Effector memory CD4-positive, alpha-beta T cell (primary cell): ENCODE data around the gene PPP1R13B.

Experiments
- DNase-seq, 3 donors: peaks; one replicate each; pipeline ENCODE4 v3.0.0-alpha.2; 2020
- H3K27ac ChIP-seq: 2 replicates; pipeline ENCODE4 v1.7.0; 2013; ENCODE audit warnings: mild to moderate bottlenecking, low read length, moderate library complexity; ENCODE audit not compliant: insufficient read depth, poor library complexity, severe bottlenecking
- H3K27me3 ChIP-seq: replicated peaks from 2 replicates; pipeline ENCODE4 v1.7.0; 2013; ENCODE audit warnings: mild to moderate bottlenecking, low read length; ENCODE audit not compliant: insufficient read depth, control insufficient read depth, poor library complexity, severe bottlenecking
- H3K36me3 ChIP-seq: 2 replicates; pipeline ENCODE4 v1.7.0; 2013; ENCODE audit warnings: mild to moderate bottlenecking, low read length, moderate library complexity; ENCODE audit not compliant: control insufficient read depth, insufficient read depth
- H3K4me1 ChIP-seq: 2 replicates; pipeline ENCODE4 v1.7.0; 2013; ENCODE audit warnings: low read length, mild to moderate bottlenecking; ENCODE audit not compliant: control insufficient read depth, insufficient read depth, poor library complexity, severe bottlenecking
- H3K4me3 ChIP-seq: 2 replicates; pipeline ENCODE4 v1.7.0; 2013; ENCODE audit warnings: low read length, low read depth, mild to moderate bottlenecking; ENCODE audit not compliant: insufficient read depth, poor library complexity, severe bottlenecking
- H3K9me3 ChIP-seq: 2 replicates; pipeline ENCODE4 v1.7.0; 2013; ENCODE audit warnings: mild to moderate bottlenecking, low read length, moderate library complexity; ENCODE audit not compliant: control insufficient read depth
- total RNA-seq, 3 donors: gene quantifications; one replicate each; lab custom pipeline; 2026; lab: John Stamatoyannopoulos, UW

The PPP1R13B gene, protein sequence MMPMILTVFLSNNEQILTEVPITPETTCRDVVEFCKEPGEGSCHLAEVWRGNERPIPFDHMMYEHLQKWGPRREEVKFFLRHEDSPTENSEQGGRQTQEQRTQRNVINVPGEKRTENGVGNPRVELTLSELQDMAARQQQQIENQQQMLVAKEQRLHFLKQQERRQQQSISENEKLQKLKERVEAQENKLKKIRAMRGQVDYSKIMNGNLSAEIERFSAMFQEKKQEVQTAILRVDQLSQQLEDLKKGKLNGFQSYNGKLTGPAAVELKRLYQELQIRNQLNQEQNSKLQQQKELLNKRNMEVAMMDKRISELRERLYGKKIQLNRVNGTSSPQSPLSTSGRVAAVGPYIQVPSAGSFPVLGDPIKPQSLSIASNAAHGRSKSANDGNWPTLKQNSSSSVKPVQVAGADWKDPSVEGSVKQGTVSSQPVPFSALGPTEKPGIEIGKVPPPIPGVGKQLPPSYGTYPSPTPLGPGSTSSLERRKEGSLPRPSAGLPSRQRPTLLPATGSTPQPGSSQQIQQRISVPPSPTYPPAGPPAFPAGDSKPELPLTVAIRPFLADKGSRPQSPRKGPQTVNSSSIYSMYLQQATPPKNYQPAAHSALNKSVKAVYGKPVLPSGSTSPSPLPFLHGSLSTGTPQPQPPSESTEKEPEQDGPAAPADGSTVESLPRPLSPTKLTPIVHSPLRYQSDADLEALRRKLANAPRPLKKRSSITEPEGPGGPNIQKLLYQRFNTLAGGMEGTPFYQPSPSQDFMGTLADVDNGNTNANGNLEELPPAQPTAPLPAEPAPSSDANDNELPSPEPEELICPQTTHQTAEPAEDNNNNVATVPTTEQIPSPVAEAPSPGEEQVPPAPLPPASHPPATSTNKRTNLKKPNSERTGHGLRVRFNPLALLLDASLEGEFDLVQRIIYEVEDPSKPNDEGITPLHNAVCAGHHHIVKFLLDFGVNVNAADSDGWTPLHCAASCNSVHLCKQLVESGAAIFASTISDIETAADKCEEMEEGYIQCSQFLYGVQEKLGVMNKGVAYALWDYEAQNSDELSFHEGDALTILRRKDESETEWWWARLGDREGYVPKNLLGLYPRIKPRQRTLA
- total RNA-seq, result 26.5 to 33.3 (median 28.5) reads per million in 3 donors

DNA sequence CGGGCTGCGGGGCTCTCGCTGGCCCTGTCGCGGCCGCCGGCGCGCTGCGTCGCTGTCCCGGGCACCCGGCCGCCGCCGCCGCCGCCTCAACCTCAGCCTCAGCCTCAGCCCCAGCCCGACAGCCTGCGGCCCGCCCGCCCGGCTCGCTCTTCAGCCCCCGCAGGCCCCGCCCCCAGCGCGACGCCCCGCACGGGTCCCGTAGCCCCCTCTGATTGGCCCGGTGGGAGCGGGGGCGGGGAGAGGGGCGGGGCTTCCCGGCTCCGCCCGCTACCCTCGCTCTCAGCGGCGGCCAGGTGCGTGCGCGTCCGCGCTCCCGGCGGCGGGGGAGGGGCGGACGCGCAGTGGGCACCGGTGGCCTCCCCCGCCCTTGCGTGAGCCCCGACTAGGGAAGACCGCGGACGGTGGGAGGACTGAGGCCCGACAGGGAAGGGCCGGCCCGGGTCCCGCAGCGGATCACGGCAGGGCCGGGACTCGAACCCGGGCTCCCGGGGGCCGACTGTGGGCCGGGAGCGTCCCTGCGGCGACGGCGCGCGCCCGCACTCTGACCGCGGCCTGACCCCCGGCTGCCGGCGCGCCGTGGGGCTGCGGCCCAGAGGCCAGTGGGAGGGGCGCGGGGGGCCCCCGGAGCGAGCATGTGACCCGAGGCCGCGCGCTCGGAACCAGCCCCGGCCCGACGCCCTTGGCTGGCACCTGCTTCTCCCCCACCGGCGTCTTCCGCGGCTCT, at the start of gene PPP1R13B:
Gene PPP1R13B, minus strand, starts transcription at position 125 of the 724 bp plus-strand sequence. CDS start 268 bp downstream, outside the sequence.
- Histone ChIP-seq H3K4me3 (peak within 1 kb of the TSS; percentile 62), H3K27me3 (no peaks in the 10 kb centered on the region), H3K36me3 (no peaks in the 10 kb centered on the region), H3K9me3 (no peaks in the 10 kb centered on the region), H3K4me1 (peaks cover 9% of the 10 kb centered on the region), H3K27ac (peak within 1 kb of the TSS; percentile 42)
- DNase-seq, result peak; percentile 86 to 90 (median 89)

DNA sequence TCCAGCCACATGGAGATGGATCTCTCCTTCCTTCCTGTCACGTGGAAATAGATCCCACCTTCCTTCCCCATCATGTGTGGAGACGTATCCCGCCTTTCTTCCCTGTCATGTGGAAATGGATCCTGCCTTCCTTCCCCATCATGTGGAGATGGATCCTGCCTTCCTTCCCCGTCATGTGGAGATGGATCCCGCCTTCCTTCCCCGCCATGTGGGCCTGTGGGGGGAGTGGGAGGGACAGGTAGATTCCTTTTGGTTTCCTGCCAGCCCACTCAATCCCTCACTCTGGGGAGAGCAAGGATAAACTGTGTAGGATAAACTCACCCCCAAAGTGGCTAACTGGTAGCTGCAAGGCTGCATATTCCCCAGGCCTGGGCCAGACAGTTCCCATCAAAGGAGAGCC, 49.2 kb upstream of the PPP1R13B start:
- Histone ChIP-seq H3K4me1 (peaks cover 2% of the 10 kb centered on the region), H3K9me3 (no peaks in the 10 kb centered on the region), H3K4me3 (no peak overlapping the region), H3K27ac (no peak overlapping the region), H3K36me3 (no peaks in the 10 kb centered on the region), H3K27me3 (no peaks in the 10 kb centered on the region)
- no peak for DNase-seq

GRCh38 chr14:103894723-103895059, 47.3 kb upstream of the PPP1R13B start:
- no peaks in the 10 kb centered on the region for H3K27me3 ChIP-seq
- no peaks in the 10 kb centered on the region for H3K36me3 ChIP-seq
- H3K9me3 ChIP-seq, result no peaks in the 10 kb centered on the region
- H3K4me1 ChIP-seq, result no peaks in the 10 kb centered on the region
- no peak overlapping the region for H3K27ac ChIP-seq
- no peak for DNase-seq
- H3K4me3 ChIP-seq, result no peak overlapping the region

DNA sequence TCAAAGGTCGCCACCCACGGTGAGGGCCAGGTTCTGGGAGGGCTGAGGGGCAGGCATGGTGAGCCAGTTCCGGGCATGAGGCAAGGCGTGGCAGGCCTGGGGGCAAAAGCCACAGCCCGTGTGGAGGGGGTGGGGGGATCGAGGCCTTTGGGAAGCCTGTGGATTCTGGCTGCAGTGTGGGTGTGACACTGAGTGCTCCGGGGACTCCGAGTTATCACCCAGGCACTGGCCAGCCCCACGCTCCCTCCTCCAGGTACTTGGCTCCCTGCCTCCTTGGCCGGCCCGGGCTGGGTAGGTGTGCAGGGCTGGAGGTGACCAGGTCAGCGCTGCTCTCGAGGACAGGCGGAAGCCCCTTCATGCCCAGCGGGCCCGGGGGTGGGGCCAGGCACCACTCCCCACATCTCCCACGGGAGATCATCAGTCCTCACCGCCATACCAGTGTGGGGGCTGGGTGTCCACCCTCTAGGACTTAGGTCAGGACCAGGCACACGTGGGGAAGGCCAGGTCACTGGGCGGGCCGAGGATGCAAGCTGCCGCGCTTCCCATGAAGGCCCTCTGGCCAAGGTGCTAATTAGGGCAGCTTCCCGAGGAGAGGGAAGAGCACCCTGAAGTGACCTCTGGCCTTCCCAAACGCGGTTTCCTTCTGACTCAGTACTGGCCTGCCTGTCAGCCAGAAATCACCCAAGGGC, 46.8 kb upstream of the PPP1R13B start:
- Histone ChIP-seq H3K9me3 (no peaks in the 10 kb centered on the region), H3K27ac (no peak overlapping the region), H3K36me3 (no peaks in the 10 kb centered on the region), H3K4me3 (no peak overlapping the region), H3K27me3 (no peaks in the 10 kb centered on the region), H3K4me1 (no peaks in the 10 kb centered on the region)
- no peak for DNase-seq

DNA sequence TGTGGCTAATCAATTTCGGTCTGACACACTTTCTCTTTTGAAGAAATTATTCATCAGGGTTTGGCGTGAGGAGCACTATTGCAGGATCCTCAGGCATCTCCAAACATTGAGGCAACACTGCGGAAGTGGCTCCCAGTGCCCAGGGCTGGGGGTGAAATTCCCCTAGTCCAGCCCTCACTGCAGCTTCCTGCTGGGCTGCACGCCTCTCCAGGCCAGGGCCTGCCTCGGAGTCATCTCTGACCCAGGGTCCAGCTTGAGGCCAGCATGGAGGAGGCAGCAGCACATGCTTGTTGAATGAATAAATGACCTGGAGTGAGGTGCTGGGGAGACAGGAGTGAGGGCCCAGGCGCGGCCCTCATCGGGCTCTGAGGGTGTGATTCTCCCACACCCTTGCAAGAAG, 44.9 kb upstream of the PPP1R13B start:
- Histone ChIP-seq H3K27me3 (no peaks in the 10 kb centered on the region), H3K9me3 (no peaks in the 10 kb centered on the region), H3K36me3 (no peaks in the 10 kb centered on the region), H3K27ac (no peak overlapping the region), H3K4me3 (no peak overlapping the region), H3K4me1 (no peaks in the 10 kb centered on the region)
- DNase-seq, result no peak

DNA sequence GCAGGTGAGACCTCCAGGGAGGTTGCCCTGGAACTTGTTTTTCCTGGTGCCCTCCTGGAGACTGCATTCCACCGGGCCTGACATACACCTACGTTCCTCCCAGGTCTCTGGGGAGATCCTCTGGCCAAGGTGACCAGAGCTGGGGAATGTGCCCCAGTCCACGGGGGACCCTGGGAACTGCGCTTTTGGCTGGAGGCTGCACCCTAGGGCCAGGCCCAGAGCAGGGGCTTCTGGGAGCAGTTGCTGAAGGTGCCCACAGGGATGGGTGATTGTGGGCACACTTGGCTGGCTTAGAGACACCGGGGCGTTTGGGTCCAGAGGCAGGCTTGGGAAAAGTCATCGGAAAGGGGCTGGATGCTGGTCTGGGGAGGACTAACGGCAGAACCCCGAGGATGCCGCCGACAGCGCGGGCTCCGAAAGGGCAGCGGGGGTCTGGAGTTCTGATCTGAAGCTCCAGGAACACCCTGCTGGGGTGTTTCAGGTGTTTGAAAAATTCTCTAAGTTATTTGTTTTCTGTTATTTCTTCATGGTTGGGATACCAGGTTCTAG, 44.4 kb upstream of the PPP1R13B start:
- no peak for DNase-seq
- H3K9me3 ChIP-seq, result no peaks in the 10 kb centered on the region
- H3K27ac ChIP-seq, result no peak overlapping the region
- no peaks in the 10 kb centered on the region for H3K27me3 ChIP-seq
- no peaks in the 10 kb centered on the region for H3K4me1 ChIP-seq
- no peaks in the 10 kb centered on the region for H3K36me3 ChIP-seq
- no peak overlapping the region for H3K4me3 ChIP-seq

- H3K27me3 ChIP-seq, result no peaks in the 10 kb centered on the region
- H3K4me1 ChIP-seq, result no peaks in the 10 kb centered on the region
- DNase-seq, result no peak
- no peak overlapping the region for H3K4me3 ChIP-seq
- H3K27ac ChIP-seq, result no peak overlapping the region
- H3K9me3 ChIP-seq, result no peaks in the 10 kb centered on the region
- H3K36me3 ChIP-seq, result no peaks in the 10 kb centered on the region
These were observed 43.7 kb upstream of the PPP1R13B start for GRCh38 chr14:103890821-103891666.

DNA sequence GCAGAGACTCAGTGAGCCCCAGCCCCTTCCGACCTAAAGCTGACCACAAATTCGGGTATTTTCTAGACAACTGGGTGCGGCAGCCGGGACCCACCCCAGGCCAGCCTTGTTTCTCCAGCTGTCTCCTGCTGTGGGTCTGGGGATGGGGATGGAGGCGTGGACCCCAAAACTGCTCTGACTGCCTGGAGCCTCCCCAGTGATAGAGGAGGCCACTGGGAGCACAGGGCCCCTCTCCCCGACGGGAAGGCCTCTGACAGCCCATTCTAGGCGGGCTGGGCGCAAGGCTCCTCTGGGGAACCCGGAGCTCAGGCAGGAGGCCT, 42.6 kb upstream of the PPP1R13B start:
- H3K9me3 ChIP-seq, result no peaks in the 10 kb centered on the region
- no peaks in the 10 kb centered on the region for H3K4me1 ChIP-seq
- no peak overlapping the region for H3K27ac ChIP-seq
- H3K36me3 ChIP-seq, result no peaks in the 10 kb centered on the region
- H3K4me3 ChIP-seq, result no peak overlapping the region
- no peak for DNase-seq
- H3K27me3 ChIP-seq, result no peaks in the 10 kb centered on the region
